ENCODE results near the gene FNDC8.

DNA sequence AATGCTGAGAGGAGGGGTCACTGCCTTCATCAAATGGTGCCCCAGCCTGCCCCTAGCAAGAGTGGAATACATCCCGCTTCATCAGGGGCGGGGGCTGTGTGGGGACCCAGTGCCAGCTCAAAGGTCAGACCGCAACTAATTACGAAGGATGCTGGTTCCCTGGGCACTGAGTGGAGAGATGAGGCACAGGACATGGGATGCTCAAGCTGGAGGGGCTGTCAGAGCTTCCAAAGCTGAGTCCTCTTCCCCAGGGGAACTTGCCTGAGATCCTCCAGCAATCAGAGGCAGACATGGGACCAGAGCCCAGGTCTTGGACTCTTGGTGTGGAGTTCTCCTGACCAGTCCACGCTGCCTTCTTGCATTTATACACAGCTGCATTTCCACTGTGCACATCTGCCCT lies 45.1 kb downstream of the FNDC8 start:
- TF ChIP-seq, protein P1, sequence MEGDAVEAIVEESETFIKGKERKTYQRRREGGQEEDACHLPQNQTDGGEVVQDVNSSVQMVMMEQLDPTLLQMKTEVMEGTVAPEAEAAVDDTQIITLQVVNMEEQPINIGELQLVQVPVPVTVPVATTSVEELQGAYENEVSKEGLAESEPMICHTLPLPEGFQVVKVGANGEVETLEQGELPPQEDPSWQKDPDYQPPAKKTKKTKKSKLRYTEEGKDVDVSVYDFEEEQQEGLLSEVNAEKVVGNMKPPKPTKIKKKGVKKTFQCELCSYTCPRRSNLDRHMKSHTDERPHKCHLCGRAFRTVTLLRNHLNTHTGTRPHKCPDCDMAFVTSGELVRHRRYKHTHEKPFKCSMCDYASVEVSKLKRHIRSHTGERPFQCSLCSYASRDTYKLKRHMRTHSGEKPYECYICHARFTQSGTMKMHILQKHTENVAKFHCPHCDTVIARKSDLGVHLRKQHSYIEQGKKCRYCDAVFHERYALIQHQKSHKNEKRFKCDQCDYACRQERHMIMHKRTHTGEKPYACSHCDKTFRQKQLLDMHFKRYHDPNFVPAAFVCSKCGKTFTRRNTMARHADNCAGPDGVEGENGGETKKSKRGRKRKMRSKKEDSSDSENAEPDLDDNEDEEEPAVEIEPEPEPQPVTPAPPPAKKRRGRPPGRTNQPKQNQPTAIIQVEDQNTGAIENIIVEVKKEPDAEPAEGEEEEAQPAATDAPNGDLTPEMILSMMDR (IDR thresholded peaks at IDR 0.05), result no peak
- TF ChIP-seq EP300 (IDR thresholded peaks at IDR 0.05), result no peak
- TF ChIP-seq POLR2A (IDR thresholded peaks at IDR 0.05), result no peak

All from tibial nerve (tissue), 4 donors.